PC-3 (cell line): Measurements from ENCODE around the gene DTNB. TPM values are rescaled to one million over a fixed set of nuclear protein-coding genes. Genes with fewer than 3 reads are reported as not detected.

ENCODE experiments used
- ATAC-seq: fragments of 200-7000 bp; cut with Tn5 transposase; 2 replicates; pipeline ENCODE4 v1.9.1; 2020; ENCODE audit warnings: mild to moderate bottlenecking, moderate library complexity
- BruUV-seq: library from RNA; stranded (reverse); fragments of 400-500 nt; replicated peaks from 2 replicates; lab custom pipeline; 2021; lab: Mats Ljungman, UMichigan
- CTCF ChIA-PET: fragments of 300-600 bp; sonication (Branson Sonifier 250); formaldehyde crosslinking; loops from one replicate; lab custom pipeline; 2022; ENCODE audit warnings: antibody characterized with exemption; lab: Charles Lee
- POLR2A ChIA-PET: fragments of 300-600 bp; sonication (Branson Sonifier 250); formaldehyde crosslinking; loops from one replicate; lab custom pipeline; 2022; ENCODE audit warnings: antibody characterized with exemption; ENCODE audit not compliant: unreplicated experiment; lab: Charles Lee
- DNase-seq: peaks from one replicate; pipeline ENCODE4 v3.0.0-alpha.2; 2015
- H2AFZ ChIP-seq: fragments of 300-600 bp; sonication (generic); 2 replicates; pipeline ENCODE4 v1.6.0; 2016; ENCODE audit warnings: antibody characterized with exemption, low read length
- H3F3A ChIP-seq: fragments of 300-600 bp; sonication (generic); one replicate; pipeline ENCODE4 v1.6.0; 2017; ENCODE audit warnings: antibody characterized with exemption, low read length, control low read depth, mild to moderate bottlenecking; ENCODE audit not compliant: unreplicated experiment
- H3K27ac ChIP-seq: fragments of 300-600 bp; sonication (generic); 2 replicates; pipeline ENCODE4 v1.5.1; 2016; ENCODE audit warnings: mild to moderate bottlenecking, low read length
- H3K27me3 ChIP-seq: fragments of 300-600 bp; sonication (generic); 2 replicates; pipeline ENCODE4 v1.6.1; 2016; ENCODE audit warnings: low read length, mixed read lengths
- H3K36me3 ChIP-seq: fragments of 300-600 bp; sonication (generic); 2 replicates; pipeline ENCODE4 v1.6.1; 2016; ENCODE audit warnings: low read depth, mixed run types, low read length, mixed read lengths
- H3K4me1 ChIP-seq: fragments of 300-600 bp; sonication (generic); 2 replicates; pipeline ENCODE4 v1.5.1; 2016; ENCODE audit warnings: low read length; ENCODE audit not compliant: insufficient read depth
- H3K4me2 ChIP-seq: fragments of 300-600 bp; sonication (generic); 2 replicates; pipeline ENCODE4 v1.6.0; 2016; ENCODE audit warnings: low read length
- H3K4me3 ChIP-seq: fragments of 300-600 bp; sonication (generic); 2 replicates; pipeline ENCODE4 v1.5.1; 2016; ENCODE audit warnings: mild to moderate bottlenecking, low read length, mixed read lengths
- H3K79me2 ChIP-seq: fragments of 300-600 bp; sonication (generic); 2 replicates; pipeline ENCODE4 v1.6.1; 2017; ENCODE audit warnings: low read length, mixed read lengths
- H3K9ac ChIP-seq: fragments of 300-600 bp; sonication (generic); 2 replicates; pipeline ENCODE4 v1.6.0; 2016; ENCODE audit warnings: mild to moderate bottlenecking, low read length
- H3K9me2 ChIP-seq: fragments of 300-600 bp; sonication (generic); replicated peaks from 2 replicates; pipeline ENCODE4 v1.6.1; 2016; ENCODE audit warnings: mixed run types, low read length, mixed read lengths
- H3K9me3 ChIP-seq: fragments of 300-600 bp; sonication (generic); 2 replicates; pipeline ENCODE4 v1.6.1; 2016; ENCODE audit warnings: low read length, mixed read lengths
- H4K20me1 ChIP-seq: fragments of 300-600 bp; sonication (generic); 2 replicates; pipeline ENCODE4 v1.6.1; 2016; ENCODE audit warnings: low read length, mixed read lengths
- CTCF ChIP-seq: fragments of 300-600 bp; sonication (generic); conservative IDR thresholded peaks from 2 replicates; pipeline ENCODE4 v1.5.1; 2017; ENCODE audit warnings: antibody characterized with exemption, low read depth, mild to moderate bottlenecking, low read length
- EZH2 ChIP-seq: fragments of 300-600 bp; sonication (generic); IDR thresholded peaks from one replicate; pipeline ENCODE4 v1.6.1; 2017; ENCODE audit warnings: antibody characterized with exemption, mild to moderate bottlenecking, low read length; ENCODE audit not compliant: unreplicated experiment
- EZH2phosphoT487 ChIP-seq: fragments of 300-600 bp; sonication (generic); IDR thresholded peaks from 2 replicates; pipeline ENCODE4 v1.6.1; 2018; ENCODE audit warnings: mild to moderate bottlenecking, antibody characterized with exemption, low read length, borderline replicate concordance
- intact Hi-C: fragments of 100-400 bp; cut with micrococcal nuclease; formaldehyde crosslinking; loops from 2 replicates; pipeline ENCODE4 v1.9.0; 2023
- total RNA-seq: library from RNA; depleted of rRNA; stranded (reverse); fragments of >200 nt; gene quantifications from 2 replicates; pipeline ENCODE4 v1.2.3, GENCODE V29; 2014

Gene DTNB
- total RNA-seq, 1 experiment from 2014 or later, result 23.1 TPM

GRCh38 chr2:25595393-25595792 is 78.0 kb downstream of the DTNB start:
- no peak overlapping the region for H3K4me3 ChIP-seq
- no peaks in the 10 kb centered on the region for H3K9me3 ChIP-seq
- DNase-seq (no peak), ATAC-seq (no peak)
- no peaks in the 10 kb centered on the region for H3F3A ChIP-seq
- no peak overlapping the region for H3K9ac ChIP-seq
- H3K4me2 ChIP-seq, result no peak overlapping the region
- no TSS peak for BruUV-seq
- H4K20me1 ChIP-seq, result no peaks in the 10 kb centered on the region
- TF ChIP-seq EZH2 (no peak), EZH2phosphoT487 (no peak), CTCF (no peak)
- ChIA-PET CTCF (no interaction called here), POLR2A (no interaction called here)
- H3K4me1 ChIP-seq, result no peaks in the 10 kb centered on the region
- intact Hi-C loops, result no loop called here
- no peaks in the 10 kb centered on the region for H3K9me2 ChIP-seq
- H2AFZ ChIP-seq, result no peak overlapping the region
- no peaks in the 10 kb centered on the region for H3K79me2 ChIP-seq
- H3K27me3 ChIP-seq, result no peaks in the 10 kb centered on the region
- no peaks in the 10 kb centered on the region for H3K36me3 ChIP-seq
- no peak overlapping the region for H3K27ac ChIP-seq

- Histone ChIP-seq H3K4me2 (no peak overlapping the region), H2AFZ (no peak overlapping the region), H4K20me1 (no peaks in the 10 kb centered on the region), H3K27me3 (no peaks in the 10 kb centered on the region), H3K9ac (no peak overlapping the region), H3K9me3 (no peaks in the 10 kb centered on the region), H3K27ac (no peak overlapping the region), H3K4me3 (no peak overlapping the region), H3F3A (no peaks in the 10 kb centered on the region), H3K9me2 (no peaks in the 10 kb centered on the region), H3K36me3 (no peaks in the 10 kb centered on the region), H3K79me2 (no peaks in the 10 kb centered on the region), H3K4me1 (no peaks in the 10 kb centered on the region)
- CTCF ChIA-PET, result no interaction called here
- TF ChIP-seq EZH2phosphoT487, result no peak
- no peak for TF ChIP-seq EZH2
- no peak for TF ChIP-seq CTCF
- DNase-seq (no peak), ATAC-seq (no peak)
- no TSS peak for BruUV-seq
- POLR2A ChIA-PET, result no interaction called here
- intact Hi-C loops, result no loop called here
Measured at GRCh38 chr2:25594991-25595390, 78.4 kb downstream of the DTNB start.

GRCh38 chr2:25592766-25593292 is 80.5 kb downstream of the DTNB start:
- H3K4me2 ChIP-seq, result no peak overlapping the region
- no peaks in the 10 kb centered on the region for H3K27me3 ChIP-seq
- no peak overlapping the region for H3K4me3 ChIP-seq
- intact Hi-C loops, result no loop called here
- H3K9ac ChIP-seq, result no peak overlapping the region
- ATAC-seq (no peak), DNase-seq (no peak)
- no peaks in the 10 kb centered on the region; the same call in 1 of the 2 replicates for H3K4me1 ChIP-seq
- H2AFZ ChIP-seq, result no peak overlapping the region
- H3K36me3 ChIP-seq, result no peaks in the 10 kb centered on the region
- H4K20me1 ChIP-seq, result no peaks in the 10 kb centered on the region
- H3K27ac ChIP-seq, result no peak overlapping the region
- POLR2A ChIA-PET, result no interaction called here
- H3K79me2 ChIP-seq, result no peaks in the 10 kb centered on the region
- no peaks in the 10 kb centered on the region for H3K9me3 ChIP-seq
- H3F3A ChIP-seq, result no peaks in the 10 kb centered on the region
- TF ChIP-seq EZH2phosphoT487 (no peak), EZH2 (no peak), CTCF (no peak)
- no TSS peak for BruUV-seq
- H3K9me2 ChIP-seq, result no peaks in the 10 kb centered on the region
- CTCF ChIA-PET, result no interaction called here
